Epithelial cell of esophagus (primary cell): ENCODE data around the gene EIF3I.
"Not testable (repeated sequence)": the region's sequence is repeated elsewhere in the genome, so short reads cannot be mapped to it uniquely, and the experiment has no call there.

Source experiments
- DNase-seq: peaks from one replicate; pipeline ENCODE4 v3.0.0; 2010; ENCODE audit warnings: low read depth
- H3K4me3 ChIP-seq: 2 replicates; pipeline ENCODE4 v1.5.1; 2011; ENCODE audit warnings: mild to moderate bottlenecking, low read length, control low read depth
- CTCF ChIP-seq: IDR thresholded peaks from 2 replicates; pipeline ENCODE4 v1.5.1; 2011; ENCODE audit warnings: low read depth, mild to moderate bottlenecking, low read length, control low read depth, inconsistent platforms; ENCODE audit not compliant: insufficient read depth; ENCODE audit errors: missing control alignments

Gene EIF3I

GRCh38 chr1:32250893-32251716, 28.9 kb downstream of the EIF3I start, which contains the start of gene LCK:
TSS of gene LCK (plus strand) at chr1:32251265. CDS start at chr1:32274330, 23,065 bp downstream.
- no peak for DNase-seq
- TF ChIP-seq CTCF: no peak
- no peak within 1 kb of the TSS for H3K4me3 ChIP-seq

GRCh38 chr1:32255072-32256071, 33.2 kb downstream of the EIF3I start:
- no peak for DNase-seq
- no peak for TF ChIP-seq CTCF
- no peak overlapping the region for H3K4me3 ChIP-seq

- no peak overlapping the region for H3K4me3 ChIP-seq
- no peak for TF ChIP-seq CTCF
- no peak for DNase-seq
These were observed 34.4 kb downstream of the EIF3I start for GRCh38 chr1:32256473-32257226.

GRCh38 chr1:32257227-32257508, 35.0 kb downstream of the EIF3I start:
- no peak for TF ChIP-seq CTCF
- H3K4me3 ChIP-seq: no peak overlapping the region
- no peak for DNase-seq

GRCh38 chr1:32263236-32263593, 41.0 kb downstream of the EIF3I start:
- H3K4me3 ChIP-seq, DNase-seq: not testable (repeated sequence)

GRCh38 chr1:32263744-32264143, 41.5 kb downstream of the EIF3I start:
- H3K4me3 ChIP-seq: no peak overlapping the region
- DNase-seq: no peak
- no peak for TF ChIP-seq CTCF

GRCh38 chr1:32265846-32266245, 43.6 kb downstream of the EIF3I start:
- DNase-seq: no peak
- no peak overlapping the region for H3K4me3 ChIP-seq
- no peak for TF ChIP-seq CTCF
